Activated T-cell treated with anti-CD3 and anti-CD28 coated beads for 1 hour (primary cell): Measurements from ENCODE around the gene KCNJ9.
"Not testable (repeated sequence)": the region's sequence is repeated elsewhere in the genome, so short reads cannot be mapped to it uniquely, and the experiment has no call there.

ENCODE experiments used
- DNase-seq: peaks from one replicate; pipeline ENCODE4 v3.0.0-alpha.2; 2020; ENCODE audit warnings: low read depth

Gene KCNJ9

DNA sequence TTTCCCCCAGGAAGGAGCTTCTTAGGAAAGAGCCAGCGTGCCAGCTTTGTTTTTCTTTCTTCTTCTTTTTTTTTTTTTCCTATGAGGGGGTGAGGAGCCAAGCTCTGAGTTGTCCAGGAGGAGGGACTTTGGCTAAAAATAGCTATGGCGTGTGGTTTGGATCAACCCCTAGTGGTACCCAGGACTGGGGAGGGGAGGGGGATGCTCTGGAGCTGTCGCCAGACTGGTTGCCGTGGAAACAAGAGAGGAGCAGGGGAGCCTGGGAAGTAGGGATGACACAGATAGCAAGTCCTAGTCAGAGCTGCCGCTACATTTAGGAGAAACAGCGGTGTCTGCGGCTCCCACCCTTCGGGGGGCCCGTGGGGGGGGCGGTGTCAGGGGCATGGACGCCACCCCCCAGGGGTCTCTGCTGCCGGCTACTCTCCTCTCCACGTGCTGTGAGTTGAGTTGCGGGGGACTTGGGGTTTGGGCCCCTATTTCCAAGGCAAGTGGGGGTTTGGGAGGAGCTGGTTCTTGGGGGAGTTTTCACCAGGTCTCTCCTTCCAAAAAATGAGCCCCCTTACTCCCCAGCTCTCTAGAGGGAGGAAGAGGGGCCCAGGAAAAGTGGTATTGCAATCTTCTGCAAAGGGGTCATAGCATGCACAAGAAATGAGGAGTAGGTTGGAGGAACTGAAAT lies at the start of gene KCNJ9:
Gene KCNJ9 (plus strand): TSS at position 278 of the 676 bp plus-strand sequence. CDS start 2,493 bp downstream, outside the sequence.
- DNase-seq, result no peak

DNA sequence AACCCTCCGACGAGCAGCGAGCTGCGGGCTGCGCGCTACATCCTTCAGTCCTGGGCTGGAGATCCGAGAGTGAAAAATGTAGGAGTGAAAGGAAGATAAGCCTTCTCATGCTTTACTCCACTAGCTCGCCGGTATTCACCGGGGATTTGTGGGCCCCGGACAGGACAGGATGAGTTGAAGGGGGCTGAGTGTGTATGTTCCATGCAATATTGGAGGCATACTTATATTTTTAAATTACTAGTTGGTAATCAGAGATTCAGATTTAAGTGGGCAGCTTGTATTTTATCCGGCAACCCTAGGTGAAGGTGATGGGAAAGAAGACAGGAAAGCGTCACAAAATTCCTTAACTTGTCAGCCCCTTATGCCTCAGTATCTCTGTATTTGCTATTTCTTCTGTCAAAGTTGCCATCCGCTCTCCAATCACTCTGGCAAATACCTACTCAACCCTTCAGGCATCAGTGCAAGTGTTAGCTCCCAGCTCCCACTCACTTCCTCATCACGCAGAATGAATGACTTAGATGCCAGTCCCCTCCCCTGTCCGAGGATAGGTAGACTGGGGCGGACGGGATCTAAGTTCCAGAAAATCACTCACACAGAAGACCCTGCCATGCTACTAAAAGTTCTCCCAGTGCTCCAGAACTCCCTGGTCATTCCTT lies 49.0 kb upstream of the KCNJ9 start:
- DNase-seq, result no peak

DNA sequence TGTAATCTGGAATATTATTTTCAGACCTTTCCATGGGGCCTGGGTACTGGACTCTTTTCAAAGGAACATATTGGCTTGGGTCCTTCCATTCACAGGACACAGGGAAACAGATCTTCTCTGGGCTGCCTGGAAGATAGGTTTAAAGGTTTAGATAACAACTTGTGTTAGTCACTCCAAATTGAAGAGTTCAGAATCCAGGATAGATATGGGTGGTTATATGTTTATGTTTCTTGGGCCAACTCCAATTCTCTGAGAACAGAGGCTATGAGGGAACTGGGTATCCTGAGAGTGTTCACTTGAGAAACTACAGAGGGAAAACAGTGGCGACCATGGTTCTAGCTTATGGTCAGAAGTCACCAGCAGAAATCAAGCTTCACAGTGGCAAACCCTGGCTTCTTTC lies 40.9 kb upstream of the KCNJ9 start:
- no peak for DNase-seq

DNA sequence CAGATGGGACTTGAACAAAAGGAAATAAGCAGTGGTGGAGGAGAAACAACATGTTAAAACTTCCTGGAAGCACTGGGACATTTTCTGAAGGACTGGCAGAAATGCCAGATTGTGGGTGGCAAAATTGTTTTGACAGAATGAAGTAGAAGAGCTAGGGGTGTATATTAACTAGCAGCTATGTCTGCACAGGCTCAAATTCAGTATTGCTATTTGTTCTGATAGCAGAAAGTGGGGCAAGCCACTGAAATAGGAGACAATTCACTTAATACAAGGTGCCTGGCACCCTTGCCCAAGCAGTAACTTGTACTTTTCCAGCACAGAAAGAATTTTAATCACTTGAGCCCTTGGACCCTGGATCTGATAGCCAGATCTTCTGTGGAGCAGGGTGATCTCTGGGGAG lies 37.8 kb upstream of the KCNJ9 start:
- DNase-seq, result no peak

DNA sequence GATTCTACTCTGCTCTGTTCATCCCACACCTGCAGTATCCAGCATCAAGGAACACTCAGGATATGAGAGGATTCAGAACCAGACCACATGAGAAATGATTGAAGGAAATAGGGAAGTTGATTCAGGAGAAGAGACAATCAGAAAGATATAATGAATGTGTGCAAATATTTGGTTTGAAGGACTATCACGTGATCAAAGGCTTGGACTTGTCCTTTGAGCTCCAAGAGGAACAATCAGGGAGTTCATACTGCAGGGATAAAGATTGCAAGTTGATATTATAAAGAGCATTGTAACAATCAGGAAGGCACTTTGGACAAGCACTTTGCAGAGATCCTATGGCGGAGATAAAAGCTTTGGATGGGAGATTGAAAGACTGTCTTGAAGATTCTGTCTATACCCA lies 35.7 kb upstream of the KCNJ9 start:
- no peak for DNase-seq

GRCh38 chr1:160046494-160047110 lies 34.7 kb upstream of the KCNJ9 start:
- DNase-seq, result no peak

DNA sequence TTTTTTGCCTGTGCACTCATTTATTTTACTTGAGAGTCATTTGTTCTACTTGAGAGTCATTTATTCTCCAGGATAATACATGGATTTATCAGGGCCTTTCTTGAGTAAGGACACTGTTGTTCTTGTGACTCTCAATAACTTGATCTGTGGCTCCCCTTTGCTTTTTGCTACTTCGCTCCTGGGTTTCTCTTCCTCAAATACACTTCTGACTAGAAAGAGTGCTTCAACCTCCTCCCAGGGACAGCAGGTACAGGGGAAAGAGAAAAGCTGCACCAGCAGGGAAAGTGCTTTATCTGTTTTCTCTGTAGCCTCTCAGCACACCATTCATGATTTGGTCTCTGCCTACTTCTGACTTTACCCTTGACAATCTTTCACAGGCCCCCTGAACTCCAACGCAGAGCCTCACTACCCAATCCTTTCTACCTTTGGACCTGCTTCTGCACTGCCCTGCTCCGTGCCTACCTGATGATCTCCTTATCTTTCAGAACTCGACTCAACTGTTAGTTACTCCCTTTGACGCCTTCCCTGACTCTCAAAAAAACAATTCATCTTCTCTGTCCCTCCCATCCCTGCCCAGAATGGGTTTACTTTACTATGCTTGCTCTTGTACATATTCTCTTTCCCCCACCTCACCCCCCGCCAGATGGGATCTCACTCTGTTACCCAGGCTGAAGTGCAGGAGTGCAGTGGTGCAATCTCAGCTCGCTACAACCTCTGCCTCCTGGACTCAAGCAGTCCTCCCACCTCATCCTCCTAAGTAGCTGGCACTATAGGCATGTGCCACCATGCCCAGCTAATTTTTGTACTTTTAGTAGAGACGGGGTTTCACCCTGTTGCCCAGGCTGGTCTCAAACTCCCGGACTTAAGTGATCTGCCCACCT lies 34.0 kb upstream of the KCNJ9 start:
- no peak for DNase-seq

GRCh38 chr1:160048335-160048734 lies 33.0 kb upstream of the KCNJ9 start:
- DNase-seq, result no peak

DNA sequence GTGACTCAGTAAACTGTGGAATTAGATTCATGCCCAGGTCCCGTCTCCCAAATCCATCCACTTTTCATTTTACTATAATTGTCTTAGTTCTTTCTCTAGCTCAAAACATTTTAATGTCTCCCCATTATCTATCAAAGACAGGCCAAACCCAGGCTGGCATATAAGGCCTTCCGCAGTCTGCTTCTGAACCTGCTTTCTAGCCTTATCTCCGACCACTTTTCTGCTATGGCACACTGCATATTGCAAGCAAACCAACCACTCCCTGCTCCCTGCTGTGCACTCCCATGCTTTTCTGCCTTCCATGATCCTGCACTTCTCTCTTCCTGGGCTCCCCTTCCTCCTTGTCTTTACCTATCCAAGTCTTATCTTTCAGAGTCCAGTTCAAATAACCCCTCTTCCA lies 32.2 kb upstream of the KCNJ9 start:
- no peak for DNase-seq

- DNase-seq, result not testable (repeated sequence)
Observed at GRCh38 chr1:160050182-160050581, 31.2 kb upstream of the KCNJ9 start.

DNA sequence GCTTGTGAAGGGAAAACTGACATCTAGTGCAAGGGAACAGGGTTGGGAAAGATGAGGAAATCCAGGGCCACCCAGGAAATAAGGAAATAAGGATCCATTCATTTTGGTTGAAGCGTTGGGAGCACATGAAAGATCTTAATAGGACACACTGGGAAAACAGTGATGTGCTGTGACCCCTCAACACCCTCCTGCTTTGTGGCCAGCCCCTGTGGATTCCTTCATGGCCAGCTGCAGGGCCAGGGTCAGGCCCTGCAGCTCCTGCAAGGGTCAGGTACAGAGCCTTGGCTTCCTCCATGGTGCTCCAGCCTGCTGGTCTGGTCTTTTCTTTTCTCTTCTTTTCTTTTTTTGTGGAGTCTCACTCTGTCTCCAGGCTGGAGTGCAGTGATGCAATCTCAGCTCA lies 30.7 kb upstream of the KCNJ9 start:
- DNase-seq, result no peak

DNA sequence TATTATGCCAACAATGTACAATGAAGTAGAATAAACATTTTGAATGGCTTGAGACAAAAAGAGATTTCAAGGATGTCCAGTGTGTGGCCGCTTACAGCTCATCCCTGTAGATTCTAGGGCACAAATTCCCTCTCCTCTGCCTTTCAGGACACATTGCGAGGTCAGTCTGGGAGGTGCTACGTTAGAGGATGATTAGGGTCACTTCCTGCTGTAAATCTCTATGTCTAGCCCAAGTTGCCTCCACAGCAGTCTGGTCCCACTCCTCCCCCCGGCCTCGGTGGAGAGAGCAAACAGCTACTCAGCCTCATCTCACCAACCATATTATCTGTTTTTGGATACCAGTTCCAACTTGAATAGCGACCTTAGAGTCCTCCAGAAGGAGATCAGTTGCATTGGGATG lies 28.4 kb upstream of the KCNJ9 start:
- DNase-seq, result no peak

DNA sequence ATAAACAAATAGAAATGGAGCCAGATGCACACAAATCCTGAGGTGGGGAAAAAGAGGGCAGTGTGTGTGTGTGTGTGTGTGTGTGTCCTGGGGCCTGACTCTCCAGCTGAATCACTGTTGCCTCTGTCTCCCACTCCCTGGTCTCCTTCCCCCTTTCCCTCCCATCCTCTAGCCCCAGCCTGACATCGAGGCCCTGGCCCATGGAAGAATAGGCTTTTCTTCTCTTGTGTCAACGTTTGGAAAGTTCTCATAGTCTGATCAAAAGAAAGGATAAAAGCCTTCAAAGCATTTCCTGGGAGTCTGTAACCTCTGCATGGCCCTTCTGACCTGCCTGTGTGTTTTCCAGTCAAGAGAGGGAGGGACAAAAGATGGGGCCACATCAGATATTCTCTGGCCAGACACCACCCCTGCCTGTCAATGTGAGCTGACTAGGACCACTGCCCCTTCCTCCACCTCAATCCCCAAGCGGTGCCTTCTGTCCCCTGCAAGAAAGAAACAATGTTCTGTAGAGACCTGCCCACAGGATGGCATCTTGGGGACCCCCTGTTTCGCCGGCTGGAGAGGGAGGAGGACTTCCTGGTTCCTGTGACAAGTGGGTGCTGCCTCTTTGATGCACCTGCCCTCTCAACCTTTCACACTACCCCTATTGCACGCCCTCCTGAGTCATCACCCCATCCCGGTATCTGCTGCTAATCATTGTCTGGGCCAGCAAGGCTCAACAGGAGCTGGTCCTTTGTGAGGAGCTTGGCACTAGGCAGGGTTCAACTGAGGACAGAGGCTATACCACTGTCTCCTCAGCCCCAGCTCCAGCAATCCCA lies 27.6 kb upstream of the KCNJ9 start:
- no peak for DNase-seq

DNA sequence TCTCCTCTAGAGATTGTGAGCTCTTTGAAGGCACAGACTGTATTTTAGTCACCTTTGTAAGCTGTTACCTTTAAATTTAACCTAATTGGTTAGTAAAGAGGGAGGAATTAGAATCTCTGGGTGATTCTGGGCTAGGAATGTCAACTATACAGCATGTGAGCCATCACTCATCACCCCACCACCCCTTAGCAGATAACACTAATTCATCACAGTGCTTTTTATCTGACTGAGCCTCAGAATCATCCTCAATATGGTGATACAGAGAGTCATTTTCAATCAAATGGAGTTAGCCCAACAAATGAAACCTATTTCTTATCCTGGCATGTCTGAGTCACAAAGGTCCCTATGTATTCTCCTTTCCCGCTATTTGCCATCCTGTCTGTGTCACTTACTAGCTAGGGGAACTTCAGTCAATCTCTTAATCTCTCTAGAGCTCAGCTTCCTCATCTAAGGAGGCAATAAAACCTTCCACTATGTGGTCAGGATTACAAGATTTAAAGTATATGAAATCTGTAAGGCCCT lies 24.6 kb upstream of the KCNJ9 start:
- DNase-seq, result no peak

GRCh38 chr1:160058087-160058486 lies 23.3 kb upstream of the KCNJ9 start:
- no peak for DNase-seq

DNA sequence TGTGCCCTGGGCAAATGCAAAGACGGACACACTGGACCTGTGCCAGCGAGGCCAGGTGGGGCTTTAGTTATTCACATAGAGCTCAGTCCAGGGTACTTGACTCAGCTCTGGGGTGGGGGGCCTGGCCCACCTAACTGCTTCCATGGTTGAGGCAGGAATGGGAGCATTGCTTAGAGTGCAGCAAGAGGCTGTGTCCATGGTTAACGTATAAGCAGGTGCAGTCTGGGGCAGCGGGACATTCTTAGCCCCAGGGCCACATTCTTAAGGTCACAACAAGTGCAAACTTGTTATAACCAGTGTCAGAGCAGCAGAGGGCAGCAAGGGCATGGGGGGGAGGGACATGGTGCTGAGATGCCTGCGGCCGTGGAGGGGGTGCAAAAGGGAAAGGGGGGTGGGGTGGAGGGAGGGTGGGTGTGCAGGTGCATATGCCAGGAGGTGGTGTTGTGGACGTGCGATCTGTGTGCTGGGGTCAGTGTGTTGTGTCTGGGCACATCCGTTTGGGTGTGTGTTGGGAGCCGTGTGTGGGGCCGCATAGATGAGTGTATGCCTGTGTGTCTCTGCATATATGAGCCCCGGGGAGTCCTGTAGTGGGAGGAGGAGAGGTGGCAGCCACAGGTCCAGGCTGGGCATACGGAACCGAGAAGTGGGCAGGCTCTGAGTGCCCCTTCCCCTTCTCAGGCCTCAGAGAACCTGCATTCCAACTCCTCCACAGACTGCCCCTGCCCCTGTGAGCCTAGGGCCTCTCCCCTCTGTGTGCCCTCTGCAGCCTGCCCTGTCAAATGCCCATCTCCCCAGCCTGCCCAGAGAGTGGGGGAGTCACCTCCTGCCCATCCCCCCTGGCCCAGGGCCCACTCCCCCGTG lies 19.7 kb upstream of the KCNJ9 start:
- no peak for DNase-seq

GRCh38 chr1:160062230-160062532 lies 19.2 kb upstream of the KCNJ9 start:
- DNase-seq, result no peak

DNA sequence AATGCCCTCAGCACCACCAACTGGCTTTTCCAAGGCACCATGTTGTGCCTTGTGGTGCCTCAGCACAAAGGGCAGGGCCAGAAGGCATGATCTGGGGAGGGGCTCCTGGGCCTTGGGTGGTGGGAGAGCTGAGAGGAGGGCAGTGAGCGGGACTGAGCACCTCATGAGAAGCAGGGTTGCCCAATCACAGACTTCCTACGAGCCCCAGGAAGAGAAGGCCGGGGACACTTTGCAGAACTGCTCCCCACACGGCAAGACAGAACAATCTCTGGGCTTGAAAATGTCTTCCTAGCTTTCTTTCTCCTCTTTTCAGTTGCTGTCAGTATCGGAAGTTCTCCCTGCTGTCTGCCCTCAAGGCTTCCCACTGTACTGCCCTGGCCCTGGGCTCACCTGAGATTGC lies 18.2 kb upstream of the KCNJ9 start:
- no peak for DNase-seq

- DNase-seq, result no peak
Observed at GRCh38 chr1:160064164-160064563, 17.2 kb upstream of the KCNJ9 start.

DNA sequence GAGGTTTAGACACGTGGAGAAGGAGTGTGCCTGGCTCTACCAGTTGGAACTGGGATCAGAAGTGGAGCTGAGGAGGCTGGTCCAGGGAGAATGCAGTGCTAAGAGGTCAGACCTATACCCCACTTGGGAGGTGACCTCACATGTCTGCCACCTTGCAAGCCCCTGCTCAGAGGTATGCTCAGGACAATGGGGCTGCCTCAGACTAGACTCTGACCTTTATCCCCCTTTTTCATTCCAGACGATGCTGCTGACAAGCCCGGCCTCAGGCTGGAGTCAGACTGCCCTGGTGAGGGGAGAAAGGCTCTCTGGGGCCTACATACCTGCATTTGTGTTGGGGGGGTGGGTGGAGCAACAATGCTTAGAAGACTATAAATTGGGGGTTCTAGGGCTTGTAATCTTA lies 16.6 kb upstream of the KCNJ9 start:
- no peak for DNase-seq
